Panc1 (cell line): ENCODE measurements around the gene RETREG1. TPM values are rescaled to one million over a fixed set of nuclear protein-coding genes. Genes with fewer than 3 reads are reported as not detected.

Experiments
- ATAC-seq: fragments of 200-7000 bp; cut with Tn5 transposase; 2 replicates; pipeline ENCODE4 v1.9.1; 2020; ENCODE audit warnings: mild to moderate bottlenecking, moderate library complexity
- BruUV-seq: library from RNA; stranded (reverse); fragments of 400-500 nt; replicated peaks from 2 replicates; lab custom pipeline; 2021; lab: Mats Ljungman, UMichigan
- CTCF ChIA-PET: fragments of 300-600 bp; sonication (Branson Sonifier 250); formaldehyde crosslinking; loops from one replicate; lab custom pipeline; 2022; ENCODE audit warnings: antibody characterized with exemption; lab: Charles Lee
- POLR2A ChIA-PET: fragments of 300-600 bp; sonication (Branson Sonifier 250); formaldehyde crosslinking; loops from one replicate; lab custom pipeline; 2022; ENCODE audit warnings: antibody characterized with exemption; lab: Charles Lee
- DNase-seq: peaks from one replicate; pipeline ENCODE4 v3.0.0-alpha.2; 2010; ENCODE audit warnings: low read depth, low spot score
- H3K27ac ChIP-seq: 2 replicates; pipeline ENCODE4 v1.5.1; 2011; ENCODE audit warnings: mild to moderate bottlenecking, low read length, inconsistent platforms
- H3K27me3 ChIP-seq: fragments of 200-500 bp; sonication (Bioruptor generic); 2 replicates; pipeline ENCODE4 v1.6.0; 2014; ENCODE audit warnings: low read length, inconsistent platforms; ENCODE audit not compliant: control insufficient read depth, insufficient read depth
- H3K36me3 ChIP-seq: fragments of 200-500 bp; sonication (Bioruptor generic); 2 replicates; pipeline ENCODE4 v1.5.1; 2014; ENCODE audit warnings: inconsistent platforms, mild to moderate bottlenecking, low read length, moderate library complexity; ENCODE audit not compliant: control insufficient read depth, insufficient read depth
- H3K4me1 ChIP-seq: 2 replicates; pipeline ENCODE4 v1.5.1; 2011; ENCODE audit warnings: inconsistent platforms, mild to moderate bottlenecking, low read length, moderate library complexity; ENCODE audit not compliant: control insufficient read depth, insufficient read depth
- H3K4me3 ChIP-seq, 2 experiments: 2 replicates each; pipeline ENCODE4 v1.5.1; 2011 to 2012; ENCODE audit warnings: low read depth in 2 of 2, low read length in 2 of 2, mild to moderate bottlenecking in 2 of 2, inconsistent platforms in 1 of 2, moderate library complexity in 1 of 2
- H3K9me3 ChIP-seq: fragments of 200-500 bp; sonication (Bioruptor generic); 2 replicates; pipeline ENCODE4 v1.5.1; 2014; ENCODE audit warnings: low read depth, mild to moderate bottlenecking, inconsistent platforms, low read length, moderate library complexity; ENCODE audit not compliant: control insufficient read depth, insufficient read depth
- CTCF ChIP-seq: fragments of 450-650 bp; IDR thresholded peaks from 2 replicates; pipeline ENCODE4 v1.5.1; 2017; ENCODE audit warnings: mild to moderate bottlenecking
- POLR2AphosphoS5 ChIP-seq: IDR thresholded peaks from 2 replicates; pipeline ENCODE4 v1.6.1; 2012; ENCODE audit warnings: mild to moderate bottlenecking, low read depth, low read length, moderate library complexity
- SIN3A ChIP-seq: IDR thresholded peaks from 2 replicates; pipeline ENCODE4 v1.6.1; 2012; ENCODE audit warnings: low read depth, mild to moderate bottlenecking, low read length, moderate library complexity, borderline replicate concordance; ENCODE audit not compliant: insufficient read depth
- TCF7L2 ChIP-seq: IDR thresholded peaks from 2 replicates; pipeline ENCODE4 v1.6.1; 2011; ENCODE audit warnings: mild to moderate bottlenecking, low read depth, low read length, inconsistent platforms
- in situ Hi-C: cut with HindIII; loops from 2 replicates; pipeline ENCODE4 v1.10.0; 2016; ENCODE audit warnings: low sequenced_read_pairs, low pct_unique_long_range_greater_than_20kb
- intact Hi-C: fragments of 100-400 bp; cut with micrococcal nuclease; formaldehyde crosslinking; loops from one replicate; pipeline ENCODE4 v1.10.0; 2022; ENCODE audit not compliant: unreplicated experiment
- total RNA-seq: library from RNA; stranded (reverse); gene quantifications from one replicate; pipeline ENCODE4 v1.2.1, GENCODE V29; 2021; ENCODE audit not compliant: unreplicated experiment
- TF ChIP-seq, protein P1 (sequence below), 2 experiments: IDR thresholded peaks; 2 replicates each; pipeline ENCODE4 v1.6.1; 2011 to 2012; ENCODE audit warnings: low read depth in 2 of 2, control low read depth in 1 of 2, low read length in 1 of 2, mild to moderate bottlenecking in 1 of 2, moderate library complexity in 1 of 2; ENCODE audit not compliant: insufficient read depth in 1 of 2

RETREG1 gene
- total RNA-seq, 1 experiment from 2014 or later = 0.74 TPM

DNA sequence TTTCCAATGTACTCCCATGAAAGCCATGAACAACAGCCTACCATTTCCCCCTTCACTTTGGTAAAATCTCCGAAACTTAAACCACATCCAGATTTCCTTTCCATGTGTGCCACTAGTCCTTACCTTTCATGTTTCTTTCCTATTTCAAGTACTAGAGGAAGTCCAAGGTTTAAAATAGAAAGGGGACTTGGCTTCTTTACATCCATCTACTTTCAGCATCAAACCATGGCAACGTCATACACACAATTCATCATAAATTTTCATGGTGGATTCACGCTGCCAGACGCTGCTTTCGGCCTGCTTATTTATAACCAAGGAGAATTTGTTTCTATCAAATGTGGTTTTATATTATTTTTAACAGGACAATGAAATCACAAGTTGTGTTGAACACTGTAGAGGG, 92.5 kb downstream of the RETREG1 start:
- CTCF ChIA-PET = no interaction called here
- intact Hi-C loops = no loop called here
- H3K4me1 ChIP-seq = no peaks in the 10 kb centered on the region; the same call in 1 of the 2 replicates

GRCh38 chr5:16521521-16522483, 95.0 kb downstream of the RETREG1 start:
- intact Hi-C loops = no loop called here
- no peak overlapping the region for H3K4me3 ChIP-seq
- ChIA-PET POLR2A (interaction anchor here (0.6 kb wide), 1 partner anchor 13 kb away, joined by 4 read pairs; no protein-coding TSS in a partner anchor), CTCF (no interaction called here)
- no peak overlapping the region for H3K27ac ChIP-seq
- in situ Hi-C loops = no loop called here
- no peaks in the 10 kb centered on the region for H3K9me3 ChIP-seq
- no peak for DNase-seq
- no peak for ATAC-seq
- TF ChIP-seq, protein P1, sequence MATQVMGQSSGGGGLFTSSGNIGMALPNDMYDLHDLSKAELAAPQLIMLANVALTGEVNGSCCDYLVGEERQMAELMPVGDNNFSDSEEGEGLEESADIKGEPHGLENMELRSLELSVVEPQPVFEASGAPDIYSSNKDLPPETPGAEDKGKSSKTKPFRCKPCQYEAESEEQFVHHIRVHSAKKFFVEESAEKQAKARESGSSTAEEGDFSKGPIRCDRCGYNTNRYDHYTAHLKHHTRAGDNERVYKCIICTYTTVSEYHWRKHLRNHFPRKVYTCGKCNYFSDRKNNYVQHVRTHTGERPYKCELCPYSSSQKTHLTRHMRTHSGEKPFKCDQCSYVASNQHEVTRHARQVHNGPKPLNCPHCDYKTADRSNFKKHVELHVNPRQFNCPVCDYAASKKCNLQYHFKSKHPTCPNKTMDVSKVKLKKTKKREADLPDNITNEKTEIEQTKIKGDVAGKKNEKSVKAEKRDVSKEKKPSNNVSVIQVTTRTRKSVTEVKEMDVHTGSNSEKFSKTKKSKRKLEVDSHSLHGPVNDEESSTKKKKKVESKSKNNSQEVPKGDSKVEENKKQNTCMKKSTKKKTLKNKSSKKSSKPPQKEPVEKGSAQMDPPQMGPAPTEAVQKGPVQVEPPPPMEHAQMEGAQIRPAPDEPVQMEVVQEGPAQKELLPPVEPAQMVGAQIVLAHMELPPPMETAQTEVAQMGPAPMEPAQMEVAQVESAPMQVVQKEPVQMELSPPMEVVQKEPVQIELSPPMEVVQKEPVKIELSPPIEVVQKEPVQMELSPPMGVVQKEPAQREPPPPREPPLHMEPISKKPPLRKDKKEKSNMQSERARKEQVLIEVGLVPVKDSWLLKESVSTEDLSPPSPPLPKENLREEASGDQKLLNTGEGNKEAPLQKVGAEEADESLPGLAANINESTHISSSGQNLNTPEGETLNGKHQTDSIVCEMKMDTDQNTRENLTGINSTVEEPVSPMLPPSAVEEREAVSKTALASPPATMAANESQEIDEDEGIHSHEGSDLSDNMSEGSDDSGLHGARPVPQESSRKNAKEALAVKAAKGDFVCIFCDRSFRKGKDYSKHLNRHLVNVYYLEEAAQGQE (IDR thresholded peaks at IDR 0.05; ENCODE audit: insufficient read depth in 1 of 2, low read depth in 2 of 2, low read length in 1 of 2) = no peak
- no peak for TF ChIP-seq CTCF
- TF ChIP-seq POLR2AphosphoS5 = no peak
- TF ChIP-seq TCF7L2 = no peak
- no peak for TF ChIP-seq SIN3A
- H3K27me3 ChIP-seq = peaks cover 2% of the 10 kb centered on the region
- no TSS peak for BruUV-seq
- H3K4me1 ChIP-seq = no peaks in the 10 kb centered on the region; the same call in 1 of the 2 replicates
- no peaks in the 10 kb centered on the region for H3K36me3 ChIP-seq

More for the DNA sequence above, 92.5 kb downstream of the RETREG1 start:
- TF ChIP-seq POLR2AphosphoS5 (no peak), SIN3A (no peak), CTCF (no peak), TCF7L2 (no peak)
- TF ChIP-seq, protein P1 (IDR thresholded peaks at IDR 0.05; ENCODE audit: insufficient read depth in 1 of 2, low read depth in 2 of 2, low read length in 1 of 2) = no peak
- DNase-seq (no peak), ATAC-seq (no peak)
- H3K27ac ChIP-seq = no peak overlapping the region
- H3K4me3 ChIP-seq = no peak overlapping the region
- no TSS peak for BruUV-seq
- no peaks in the 10 kb centered on the region; the same call in none of the 2 replicates for H3K27me3 ChIP-seq
- H3K9me3 ChIP-seq = no peaks in the 10 kb centered on the region
- POLR2A ChIA-PET = no interaction called here
- in situ Hi-C loops = no loop called here
- H3K36me3 ChIP-seq = no peaks in the 10 kb centered on the region
